Measurements from ENCODE around the gene TTC34. TPM values are rescaled to one million over a fixed set of nuclear protein-coding genes. Genes with fewer than 3 reads are reported as not detected.
"Not testable (repeated sequence)": the region's sequence is repeated elsewhere in the genome, so short reads cannot be mapped to it uniquely, and the experiment has no call there.

The TTC34 gene
- polyA plus RNA-seq, 1 of the 3 experiments (the other 2 are of a cell fraction) = 0.16 TPM

GRCh38 chr1:2754597-2754996 is 46.9 kb downstream of the TTC34 start:
- H3K36me3 ChIP-seq (replicated peaks in 1 of 2; ENCODE audit: control insufficient read depth in 1 of 2, insufficient read depth in 2 of 2, low read length in 1 of 2); H3K27ac ChIP-seq (ENCODE audit: low read depth in 2 of 2, low read length in 1 of 2); H3K4me3 ChIP-seq (ENCODE audit: low read depth in 2 of 2, low read length in 1 of 2); H2AFZ ChIP-seq (ENCODE audit: low read depth); H4K20me1 ChIP-seq (ENCODE audit: insufficient read depth); H3K9ac ChIP-seq; H3K9me3 ChIP-seq; H3K4me2 ChIP-seq; H3F3A ChIP-seq (replicated peaks; ENCODE audit: insufficient read depth); POLR2A ChIA-PET; H3K27me3 ChIP-seq (ENCODE audit: insufficient read depth); CTCF ChIA-PET; H3K4me1 ChIP-seq (ENCODE audit: control insufficient read depth in 1 of 2, insufficient read depth in 2 of 2, low read depth in 1 of 2, low read length in 1 of 2); DNase-seq; H3K9me2 ChIP-seq; H3K79me2 ChIP-seq (ENCODE audit: insufficient read depth): not testable (repeated sequence)
- 3% methylated on average over 4 of the region's 10 CpGs for WGBS (ENCODE audit: low lambda C conversion rate)

- H4K20me1 ChIP-seq (ENCODE audit: insufficient read depth); H3K9me2 ChIP-seq; H3K4me1 ChIP-seq (ENCODE audit: control insufficient read depth in 1 of 2, insufficient read depth in 2 of 2, low read depth in 1 of 2, low read length in 1 of 2); H3K4me2 ChIP-seq; H3K4me3 ChIP-seq (ENCODE audit: low read depth in 2 of 2, low read length in 1 of 2); H3F3A ChIP-seq (replicated peaks; ENCODE audit: insufficient read depth); H3K9ac ChIP-seq; H3K36me3 ChIP-seq (replicated peaks in 1 of 2; ENCODE audit: control insufficient read depth in 1 of 2, insufficient read depth in 2 of 2, low read length in 1 of 2); DNase-seq; H3K27ac ChIP-seq (ENCODE audit: low read depth in 2 of 2, low read length in 1 of 2); H3K9me3 ChIP-seq; CTCF ChIA-PET; H2AFZ ChIP-seq (ENCODE audit: low read depth); H3K79me2 ChIP-seq (ENCODE audit: insufficient read depth); POLR2A ChIA-PET; H3K27me3 ChIP-seq (ENCODE audit: insufficient read depth): not testable (repeated sequence)
- 2% methylated on average over 6 of the region's 8 CpGs for WGBS (ENCODE audit: low lambda C conversion rate)
Measured at GRCh38 chr1:2752503-2752902, 49.0 kb downstream of the TTC34 start.

- H2AFZ ChIP-seq (ENCODE audit: low read depth); H4K20me1 ChIP-seq (ENCODE audit: insufficient read depth); H3F3A ChIP-seq (replicated peaks; ENCODE audit: insufficient read depth); H3K9ac ChIP-seq; H3K79me2 ChIP-seq (ENCODE audit: insufficient read depth); POLR2A ChIA-PET; H3K36me3 ChIP-seq (replicated peaks in 1 of 2; ENCODE audit: control insufficient read depth in 1 of 2, insufficient read depth in 2 of 2, low read length in 1 of 2); H3K4me3 ChIP-seq (ENCODE audit: low read depth in 2 of 2, low read length in 1 of 2); H3K4me1 ChIP-seq (ENCODE audit: control insufficient read depth in 1 of 2, insufficient read depth in 2 of 2, low read depth in 1 of 2, low read length in 1 of 2); H3K9me3 ChIP-seq; H3K27ac ChIP-seq (ENCODE audit: low read depth in 2 of 2, low read length in 1 of 2); H3K4me2 ChIP-seq; H3K27me3 ChIP-seq (ENCODE audit: insufficient read depth); DNase-seq; H3K9me2 ChIP-seq: not testable (repeated sequence)
- CTCF ChIA-PET = interaction anchor here (0.7 kb wide), 1 partner anchor 786 kb away, joined by 3 read pairs; no protein-coding TSS in a partner anchor
- 0% methylated on average over 6 of the region's 13 CpGs for whole genome bisulfite sequencing (ENCODE audit: low lambda C conversion rate)
Measured at GRCh38 chr1:2751866-2752265, 49.6 kb downstream of the TTC34 start.

DNA sequence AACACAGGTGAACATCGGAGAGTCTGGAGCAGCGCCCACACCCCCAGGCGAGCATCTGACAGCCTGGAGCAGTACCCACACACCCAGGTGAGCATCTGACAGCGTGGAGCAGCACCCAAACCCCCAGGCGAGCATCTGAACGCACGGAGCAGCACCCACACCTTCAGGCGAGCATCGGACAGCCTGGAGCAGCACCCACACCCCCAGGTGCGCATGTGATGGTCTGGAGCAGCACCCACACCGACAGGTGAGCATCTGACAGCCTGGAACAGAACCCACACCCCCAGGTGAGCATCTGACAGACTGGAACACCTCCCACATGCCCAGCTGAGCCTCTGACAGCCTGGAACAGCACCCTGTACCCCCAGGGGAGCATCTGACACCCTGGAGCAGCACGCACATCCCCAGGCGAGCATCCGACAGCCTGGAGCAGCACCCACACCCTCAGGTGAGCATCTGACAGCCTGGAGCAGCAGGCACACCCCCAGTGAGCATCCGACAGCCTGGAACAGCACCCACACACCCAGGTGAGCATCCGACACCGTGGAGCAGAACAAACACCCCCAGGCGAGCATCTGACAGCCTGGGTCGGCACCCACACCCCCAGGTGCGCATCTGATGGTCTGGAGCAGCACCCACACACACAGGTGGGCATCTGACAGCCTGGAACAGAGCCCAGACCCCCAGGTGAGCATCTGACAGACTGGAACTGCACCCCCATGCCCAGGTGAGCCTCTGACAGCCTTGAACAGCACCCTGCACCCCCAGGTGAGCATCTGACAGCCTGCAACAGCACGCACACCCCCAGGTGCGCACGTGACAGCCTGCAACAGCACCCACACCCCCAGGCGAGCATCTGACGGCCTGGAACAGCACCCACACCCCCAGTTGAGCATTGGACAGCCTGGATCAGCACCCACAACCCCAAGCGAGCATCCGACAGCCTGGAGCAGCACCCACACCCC is 50.4 kb downstream of the TTC34 start:
- POLR2A ChIA-PET; H3K9me2 ChIP-seq; H3K9ac ChIP-seq; H3K4me3 ChIP-seq (ENCODE audit: low read depth in 2 of 2, low read length in 1 of 2); H3K4me1 ChIP-seq (ENCODE audit: control insufficient read depth in 1 of 2, insufficient read depth in 2 of 2, low read depth in 1 of 2, low read length in 1 of 2); H2AFZ ChIP-seq (ENCODE audit: low read depth); H3K36me3 ChIP-seq (replicated peaks in 1 of 2; ENCODE audit: control insufficient read depth in 1 of 2, insufficient read depth in 2 of 2, low read length in 1 of 2); H3K27me3 ChIP-seq (ENCODE audit: insufficient read depth); CTCF ChIA-PET; DNase-seq; H3F3A ChIP-seq (replicated peaks; ENCODE audit: insufficient read depth); H3K79me2 ChIP-seq (ENCODE audit: insufficient read depth); H3K27ac ChIP-seq (ENCODE audit: low read depth in 2 of 2, low read length in 1 of 2); H3K4me2 ChIP-seq; H3K9me3 ChIP-seq; H4K20me1 ChIP-seq (ENCODE audit: insufficient read depth): not testable (repeated sequence)
- 1% methylated on average over 11 of the region's 27 CpGs for WGBS (ENCODE audit: low lambda C conversion rate)

DNA sequence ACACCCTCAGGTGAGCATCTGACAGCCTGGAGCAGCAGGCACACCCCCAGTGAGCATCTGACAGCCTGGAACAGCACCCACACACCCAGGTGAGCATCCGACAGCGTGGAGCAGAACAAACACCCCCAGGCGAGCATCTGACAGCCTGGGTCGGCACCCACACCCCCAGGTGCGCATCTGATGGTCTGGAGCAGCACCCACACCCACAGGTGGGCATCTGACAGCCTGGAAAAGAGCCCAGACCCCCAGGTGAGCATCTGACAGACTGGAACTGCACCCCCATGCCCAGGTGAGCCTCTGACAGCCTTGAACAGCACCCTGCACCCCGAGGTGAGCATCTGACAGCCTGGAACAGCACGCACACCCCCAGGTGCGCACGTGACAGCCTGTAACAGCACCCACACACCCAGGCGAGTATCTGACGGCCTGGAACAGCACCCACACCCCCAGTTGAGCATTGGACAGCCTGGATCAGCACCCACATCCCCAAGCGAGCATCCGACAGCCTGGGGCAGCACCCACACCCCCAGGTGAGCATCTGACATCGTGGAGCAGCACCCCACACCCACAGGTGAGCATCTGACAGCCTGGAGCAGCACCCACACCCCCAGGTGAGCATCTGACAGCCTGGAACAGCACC is 51.3 kb downstream of the TTC34 start:
- CTCF ChIA-PET = not testable (repeated sequence)

GRCh38 chr1:2748626-2749025 is 52.9 kb downstream of the TTC34 start:
- H3K9me2 ChIP-seq; CTCF ChIA-PET; POLR2A ChIA-PET; H3K9me3 ChIP-seq; H3K9ac ChIP-seq; H3K36me3 ChIP-seq (replicated peaks in 1 of 2; ENCODE audit: control insufficient read depth in 1 of 2, insufficient read depth in 2 of 2, low read length in 1 of 2); H3K27me3 ChIP-seq (ENCODE audit: insufficient read depth); DNase-seq; H3K79me2 ChIP-seq (ENCODE audit: insufficient read depth); H2AFZ ChIP-seq (ENCODE audit: low read depth); H3F3A ChIP-seq (replicated peaks; ENCODE audit: insufficient read depth); H3K27ac ChIP-seq (ENCODE audit: low read depth in 2 of 2, low read length in 1 of 2); H3K4me2 ChIP-seq; H3K4me1 ChIP-seq (ENCODE audit: control insufficient read depth in 1 of 2, insufficient read depth in 2 of 2, low read depth in 1 of 2, low read length in 1 of 2); H3K4me3 ChIP-seq (ENCODE audit: low read depth in 2 of 2, low read length in 1 of 2); H4K20me1 ChIP-seq (ENCODE audit: insufficient read depth): not testable (repeated sequence)
- 0% methylated on average over 3 of the region's 8 CpGs for WGBS (ENCODE audit: low lambda C conversion rate)

More for the DNA sequence above, 51.3 kb downstream of the TTC34 start:
- H3K4me2 ChIP-seq; H3K9ac ChIP-seq; H3K9me2 ChIP-seq; H2AFZ ChIP-seq (ENCODE audit: low read depth); H3K9me3 ChIP-seq; H3K4me1 ChIP-seq (ENCODE audit: control insufficient read depth in 1 of 2, insufficient read depth in 2 of 2, low read depth in 1 of 2, low read length in 1 of 2); H4K20me1 ChIP-seq (ENCODE audit: insufficient read depth); DNase-seq; H3K27ac ChIP-seq (ENCODE audit: low read depth in 2 of 2, low read length in 1 of 2); H3K36me3 ChIP-seq (replicated peaks in 1 of 2; ENCODE audit: control insufficient read depth in 1 of 2, insufficient read depth in 2 of 2, low read length in 1 of 2); H3K27me3 ChIP-seq (ENCODE audit: insufficient read depth); H3K79me2 ChIP-seq (ENCODE audit: insufficient read depth); POLR2A ChIA-PET; H3K4me3 ChIP-seq (ENCODE audit: low read depth in 2 of 2, low read length in 1 of 2); H3F3A ChIP-seq (replicated peaks; ENCODE audit: insufficient read depth): not testable (repeated sequence)
- WGBS (ENCODE audit: low lambda C conversion rate) = 0% methylated on average over 7 of the region's 14 CpGs
